ENCODE results near the gene KLF7.

The KLF7 gene

DNA sequence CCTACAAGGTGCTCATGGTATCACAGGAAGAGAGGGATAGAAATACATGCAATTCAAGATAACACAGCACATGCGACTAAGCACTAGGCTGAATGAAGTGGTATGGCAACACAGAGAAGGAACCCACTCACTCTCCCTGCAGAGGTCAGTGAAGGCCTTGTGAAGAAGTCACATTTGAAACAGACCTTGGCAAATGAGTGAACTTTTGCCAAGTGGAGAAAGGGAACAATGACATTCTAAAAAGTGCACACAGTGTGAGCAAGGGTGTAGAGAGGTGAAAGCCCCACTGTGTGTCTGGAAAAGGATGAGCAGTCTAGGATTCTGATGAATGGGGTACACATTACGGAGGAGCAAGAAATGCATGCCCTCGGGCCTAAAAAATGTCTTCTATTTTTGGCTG lies 23.3 kb downstream of the KLF7 start:
- Histone ChIP-seq H3K36me3 (no peaks in the 10 kb centered on the region), H3K27ac (no peak overlapping the region), H3K9me3 (ENCODE audit: severe bottlenecking) (no peaks in the 10 kb centered on the region), H3K27me3 (ENCODE audit: insufficient read depth, low read depth, severe bottlenecking) (no peaks in the 10 kb centered on the region), H3K4me3 (ENCODE audit: low read depth, low read length) (no peak overlapping the region)
- 0 out of 2 replicates have a peak, but pooled peaks have one; percentile 19 for TF ChIP-seq CTCF (IDR thresholded peaks at IDR 0.05; ENCODE audit: low read depth, low read length)
- no peak for DNase-seq

DNA sequence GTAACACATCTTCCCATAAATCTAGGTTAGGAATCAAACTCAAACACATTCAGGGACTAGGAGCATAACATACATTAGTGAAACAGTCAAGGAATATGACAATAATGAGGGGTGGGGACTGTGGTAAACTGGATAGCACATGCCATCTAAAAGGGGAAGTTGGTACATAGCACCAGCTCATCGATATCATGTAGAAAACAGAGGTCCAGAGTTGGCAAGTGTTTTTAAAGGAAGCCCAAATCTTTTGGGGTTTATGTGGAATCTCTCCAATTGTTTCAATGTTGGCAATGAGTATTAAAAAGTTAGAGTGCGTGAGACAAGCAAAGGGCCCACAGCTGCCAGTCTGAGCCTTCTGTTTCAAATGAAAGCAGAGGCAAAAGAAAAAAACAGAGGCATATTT lies 24.4 kb downstream of the KLF7 start:
- Histone ChIP-seq H3K36me3 (no peaks in the 10 kb centered on the region), H3K27ac (no peak overlapping the region), H3K9me3 (ENCODE audit: severe bottlenecking) (no peaks in the 10 kb centered on the region), H3K4me3 (ENCODE audit: low read depth, low read length) (no peak overlapping the region), H3K27me3 (ENCODE audit: insufficient read depth, low read depth, severe bottlenecking) (no peaks in the 10 kb centered on the region)
- DNase-seq, result no peak
- TF ChIP-seq CTCF (IDR thresholded peaks at IDR 0.05; ENCODE audit: low read depth, low read length), result no peak

DNA sequence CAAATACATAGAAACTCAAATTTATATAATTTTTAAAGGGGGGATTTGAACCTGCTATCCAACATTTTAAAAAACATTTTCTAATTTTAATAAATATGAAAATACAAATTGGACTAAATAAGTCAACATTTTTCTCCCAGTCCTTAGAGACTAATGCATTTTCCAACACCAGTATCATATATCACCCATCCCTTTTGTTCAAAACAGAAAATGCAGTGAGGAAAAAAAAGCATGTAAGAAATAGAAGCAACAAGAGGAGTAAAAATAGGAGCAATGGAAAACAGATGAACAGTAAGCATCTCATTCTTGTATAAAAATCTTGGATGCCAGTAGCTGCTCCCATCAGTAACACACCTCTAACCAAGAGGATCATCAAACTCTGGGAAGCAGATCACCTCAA lies 25.5 kb downstream of the KLF7 start:
- Histone ChIP-seq H3K4me3 (ENCODE audit: low read depth, low read length) (no peak overlapping the region), H3K36me3 (no peaks in the 10 kb centered on the region), H3K27me3 (ENCODE audit: insufficient read depth, low read depth, severe bottlenecking) (no peaks in the 10 kb centered on the region), H3K27ac (no peak overlapping the region), H3K9me3 (ENCODE audit: severe bottlenecking) (no peaks in the 10 kb centered on the region)
- DNase-seq, result no peak
- no peak for TF ChIP-seq CTCF (IDR thresholded peaks at IDR 0.05; ENCODE audit: low read depth, low read length)

GRCh38 chr2:207139552-207139951 lies 26.2 kb downstream of the KLF7 start:
- Histone ChIP-seq H3K27me3 (ENCODE audit: insufficient read depth, low read depth, severe bottlenecking) (no peaks in the 10 kb centered on the region), H3K36me3 (no peaks in the 10 kb centered on the region), H3K27ac (no peak overlapping the region), H3K4me3 (ENCODE audit: low read depth, low read length) (no peak overlapping the region), H3K9me3 (ENCODE audit: severe bottlenecking) (no peaks in the 10 kb centered on the region)
- DNase-seq, result no peak
- TF ChIP-seq CTCF (IDR thresholded peaks at IDR 0.05; ENCODE audit: low read depth, low read length), result no peak

GRCh38 chr2:207138627-207139297 lies 27.0 kb downstream of the KLF7 start:
- Histone ChIP-seq H3K27me3 (ENCODE audit: insufficient read depth, low read depth, severe bottlenecking) (no peaks in the 10 kb centered on the region), H3K9me3 (ENCODE audit: severe bottlenecking) (no peaks in the 10 kb centered on the region), H3K36me3 (no peaks in the 10 kb centered on the region), H3K27ac (no peak overlapping the region), H3K4me3 (ENCODE audit: low read depth, low read length) (no peak overlapping the region)
- DNase-seq, result no peak
- TF ChIP-seq CTCF (IDR thresholded peaks at IDR 0.05; ENCODE audit: low read depth, low read length), result no peak

Measured in WERI-Rb-1 (cell line).